K562 (cell line): ENCODE measurements around the gene FRMD4A. TPM values are rescaled to one million over a fixed set of nuclear protein-coding genes. Genes with fewer than 3 reads are reported as not detected.

Experiments used
- ATAC-seq: fragments of 200-7000 bp; cut with Tn5 transposase; 3 replicates; pipeline ENCODE4 v1.9.1; 2020; ENCODE audit warnings: moderate library complexity
- BruUV-seq: library from RNA; stranded (reverse); fragments of 400-500 nt; replicated peaks from 2 replicates; lab custom pipeline; 2021; lab: Mats Ljungman, UMichigan
- CTCF ChIA-PET: fragments of 300-600 bp; formaldehyde crosslinking; extraction: SDS; loops from one replicate; lab custom pipeline; 2021; ENCODE audit warnings: low intra/inter-chr PET ratio; lab: Yijun Ruan, JAX
- POLR2A ChIA-PET: fragments of 300-600, 350-650 bp; sonication (Branson Sonifier 250); formaldehyde crosslinking; extraction: SDS; loops from one replicate; lab custom pipeline; 2021; ENCODE audit warnings: antibody characterized with exemption, inconsistent platforms; lab: Yijun Ruan, JAX
- DNase-seq, 4 experiments: peaks; one replicate each; pipeline versions ENCODE4 v3.0.0 to v3.0.0-alpha.2; 2011 to 2018; ENCODE audit warnings: low spot score in 3 of 4, mixed read lengths in 3 of 4; ENCODE audit errors: extremely low read depth in 1 of 4
- FAIRE-seq: peaks from 2 replicates; lab custom pipeline; 2011; peaks lifted over from hg19 to GRCh38; lab: Jason Lieb, UNC
- H2AFZ ChIP-seq: 2 replicates; pipeline ENCODE4 v1.6.0; 2011; ENCODE audit warnings: low read depth, low read length, control low read depth, inconsistent platforms
- H3K27ac ChIP-seq: fragments of 200-600 bp; 3 replicates; pipeline ENCODE4 v1.8.0; 2011; ENCODE audit warnings: low read depth, mild to moderate bottlenecking, control low read depth, inconsistent platforms, low read length, moderate library complexity, mixed read lengths; ENCODE audit errors: extremely low read depth
- H3K27me3 ChIP-seq, 2 experiments: fragments of 300-600 bp in 1 of 2; 2 replicates in 1 of 2; 3 replicates in 1 of 2; pipeline versions ENCODE4 v1.6.0 to v1.8.0; 2011; ENCODE audit warnings: inconsistent platforms in 2 of 2, low read length in 2 of 2, mild to moderate bottlenecking in 1 of 2, mixed read lengths in 1 of 2, moderate library complexity in 1 of 2; ENCODE audit not compliant: control insufficient read depth in 2 of 2, insufficient read depth in 2 of 2
- H3K36me3 ChIP-seq: fragments of 300-600 bp; 3 replicates; pipeline ENCODE4 v1.8.0; 2011; ENCODE audit warnings: mild to moderate bottlenecking, low read length, inconsistent platforms; ENCODE audit not compliant: control insufficient read depth, insufficient read depth
- H3K4me1 ChIP-seq, 2 experiments: fragments of 200-600 bp in 1 of 2; replicated peaks in 1 of 2; 2 replicates in 1 of 2; 3 replicates in 1 of 2; pipeline versions ENCODE4 v1.5.1 to v1.8.0; 2011; ENCODE audit warnings: inconsistent platforms in 2 of 2, low read length in 2 of 2, mild to moderate bottlenecking in 1 of 2, mixed read lengths in 1 of 2, moderate library complexity in 1 of 2; ENCODE audit not compliant: control insufficient read depth in 2 of 2, insufficient read depth in 2 of 2
- H3K4me2 ChIP-seq: 2 replicates; pipeline ENCODE4 v1.6.1; 2011; ENCODE audit warnings: low read length, control low read depth, inconsistent platforms, mixed read lengths; ENCODE audit not compliant: insufficient read depth
- H3K4me3 ChIP-seq: fragments of 200-600 bp; sonication (generic), shearing (Covaris generic); 2 replicates; pipeline ENCODE4 v1.5.1; 2016; ENCODE audit warnings: control low read depth, inconsistent platforms
- H3K79me2 ChIP-seq: fragments of 200-600 bp; 3 replicates; pipeline ENCODE4 v1.8.0; 2011; ENCODE audit warnings: low read length, inconsistent platforms; ENCODE audit not compliant: control insufficient read depth, insufficient read depth
- H3K9ac ChIP-seq, 2 experiments: 2 replicates each; pipeline versions ENCODE4 v1.6.0 to v1.6.1; 2011; ENCODE audit warnings: low read depth in 2 of 2, low read length in 2 of 2, control low read depth in 1 of 2, inconsistent platforms in 1 of 2, mild to moderate bottlenecking in 1 of 2, mixed read lengths in 1 of 2; ENCODE audit not compliant: insufficient read depth in 1 of 2
- H3K9me1 ChIP-seq: one replicate; pipeline ENCODE4 v1.6.0; 2011; ENCODE audit warnings: inconsistent platforms, mild to moderate bottlenecking, low read length, moderate library complexity; ENCODE audit not compliant: control insufficient read depth, insufficient read depth
- H3K9me3 ChIP-seq: replicated peaks from 2 replicates; pipeline ENCODE4 v1.5.1; 2011; ENCODE audit warnings: low read depth, low read length, inconsistent platforms; ENCODE audit not compliant: control insufficient read depth, insufficient read depth
- H4K20me1 ChIP-seq: replicated peaks from 2 replicates; pipeline ENCODE4 v1.6.1; 2011; ENCODE audit warnings: low read length, inconsistent platforms, mixed read lengths; ENCODE audit not compliant: control insufficient read depth, insufficient read depth
- AFF1 ChIP-seq, 2 experiments: fragments of 450-650 bp; IDR thresholded peaks; 2 replicates each; pipeline ENCODE4 v1.6.1; 2018; ENCODE audit warnings: mild to moderate bottlenecking in 2 of 2, low read depth in 1 of 2; ENCODE audit not compliant: partially characterized antibody in 2 of 2
- E2F1 ChIP-seq: sonication (generic); formaldehyde crosslinking; IDR thresholded peaks from 2 replicates; pipeline ENCODE4 v1.8.1; 2023; ENCODE audit warnings: mild to moderate bottlenecking, missing genetic modification reagents, moderate library complexity
- ETV1 ChIP-seq: fragments of 450-650 bp; conservative IDR thresholded peaks from 2 replicates; pipeline ENCODE4 v1.6.1; 2016; ENCODE audit warnings: missing genetic modification characterization, control low read depth, low read depth, missing compliant biosample characterization
- FOXA1 ChIP-seq: fragments of 450-650 bp; IDR thresholded peaks from 2 replicates; pipeline ENCODE4 v1.6.1; 2016; ENCODE audit warnings: mild to moderate bottlenecking, borderline replicate concordance
- HDAC3 ChIP-seq: fragments of 450-650 bp; IDR thresholded peaks from 2 replicates; pipeline ENCODE4 v1.6.1; 2018; ENCODE audit warnings: borderline replicate concordance, mild to moderate bottlenecking, moderate library complexity; ENCODE audit not compliant: partially characterized antibody
- NFRKB ChIP-seq: fragments of 450-650 bp; IDR thresholded peaks from 2 replicates; pipeline ENCODE4 v1.6.1; 2016; ENCODE audit warnings: low read depth
- RB1 ChIP-seq: fragments of 450-650 bp; IDR thresholded peaks from 2 replicates; pipeline ENCODE4 v1.6.1; 2017; ENCODE audit warnings: low read depth, mild to moderate bottlenecking
- RFX7 ChIP-seq: fragments of 250-450 bp; sonication (Bioruptor Pico); IDR thresholded peaks from 2 replicates; pipeline ENCODE4 v1.5.1; 2021; ENCODE audit warnings: mild to moderate bottlenecking
- RNF219 ChIP-seq: fragments of 250-450 bp; sonication (Bioruptor Pico); IDR thresholded peaks from 2 replicates; pipeline ENCODE4 v1.5.0; 2022; ENCODE audit warnings: mild to moderate bottlenecking
- TAF7 ChIP-seq: fragments of 450-650 bp; IDR thresholded peaks from 2 replicates; pipeline ENCODE4 v1.6.1; 2016; ENCODE audit warnings: missing genetic modification characterization, missing compliant biosample characterization
- WGBS: fragments of 100-300 bp; shearing (Covaris generic); methylation state at CpG from one replicate; pipeline ENCODE4 v1.1.6; 2016; ENCODE audit warnings: low coverage, mixed read lengths; ENCODE audit not compliant: insufficient coverage; ENCODE audit errors: missing lambda C conversion rate; 5-methylcytosine and 5-hydroxymethylcytosine counted together
- in situ Hi-C: fragments of 300-500 bp; cut with MboI; formaldehyde crosslinking; loops from 4 replicates; pipeline ENCODE4 v1.15.0; 2018; ENCODE audit warnings: inconsistent platforms, mixed read lengths
- intact Hi-C: fragments of 100-400 bp; cut with micrococcal nuclease; formaldehyde crosslinking; loops from 2 replicates; pipeline ENCODE4 v1.14.2; 2022
- polyA plus RNA-seq, 8 experiments: library from polyadenylated mRNA; depleted of rRNA in 4 of 8; stranded (reverse) in 5 of 8; unstranded in 3 of 8; fragments of >200 nt; fragmentation: Nextera tagmentation in 2 of 8; fragmentation: Illumina TruSeq in 1 of 8; extraction: Ambion mirVana in 2 of 8; extraction: Trizol in 1 of 8; gene quantifications; 2 replicates each; pipeline versions ENCODE4 v1.2.1 to v1.2.3, GENCODE V29; 2011 to 2014; ENCODE audit warnings: inconsistent platforms in 1 of 8, missing spikeins in 1 of 8
- total RNA-seq, 7 experiments: library from RNA; depleted of rRNA in 6 of 7; stranded (reverse); fragments of >200 nt in 6 of 7; fragmentation: Illumina TruSeq in 2 of 7; extraction: Trizol in 2 of 7; gene quantifications; 2 replicates each; pipeline versions ENCODE4 v1.2.1 to v1.2.3, GENCODE V29; 2011 to 2021; ENCODE audit warnings: low replicate concordance in 1 of 7
- TF ChIP-seq, protein P1 (sequence below): fragments of 250-450 bp; sonication (Bioruptor Pico); IDR thresholded peaks from 2 replicates; pipeline ENCODE4 v1.8.0; 2021; ENCODE audit warnings: moderate library complexity, mild to moderate bottlenecking, inconsistent platforms

Gene FRMD4A
- total and polyA plus RNA-seq, 9 of the 15 experiments (the other 6 are each of a cell fraction or from before 2014, with no cell fraction given) = 0.80 to 5.2 (median 3.0) TPM

DNA sequence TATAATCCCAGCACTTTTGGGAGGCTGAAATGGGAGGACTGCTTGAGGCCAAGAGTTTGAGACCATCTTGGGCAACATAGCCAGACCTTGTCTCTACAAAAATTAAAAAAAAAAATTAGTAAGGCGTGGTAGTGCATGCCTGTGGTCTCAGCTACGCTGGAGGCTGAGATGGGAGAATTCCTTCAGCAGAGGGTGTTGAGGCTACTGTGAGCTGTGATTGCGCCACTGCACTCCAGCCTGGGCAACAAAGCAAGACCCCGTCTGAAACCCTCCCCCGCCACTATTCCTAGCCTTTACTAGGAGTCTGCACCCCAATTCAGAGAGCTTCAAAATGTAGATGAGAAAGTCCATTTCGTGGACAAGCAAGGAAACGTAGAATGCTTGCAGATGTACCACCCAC is 648.8 kb downstream of the FRMD4A start:
- ATAC-seq = no peak
- no peak for DNase-seq
- intact Hi-C loops = no loop called here
- in situ Hi-C loops = no loop called here
- POLR2A ChIA-PET = interaction anchor here (0.6 kb wide), 1 partner anchor 29 kb away, joined by 5 read pairs; no protein-coding TSS in a partner anchor
- Histone ChIP-seq H3K9me1 (no peaks in the 10 kb centered on the region), H3K27ac (no peak overlapping the region), H3K4me2 (no peak overlapping the region), H3K9me3 (no peaks in the 10 kb centered on the region), H3K27me3 (no peaks in the 10 kb centered on the region), H4K20me1 (no peaks in the 10 kb centered on the region), H2AFZ (no peak overlapping the region), H3K36me3 (no peaks in the 10 kb centered on the region), H3K79me2 (no peaks in the 10 kb centered on the region), H3K9ac (no peak overlapping the region), H3K4me3 (no peak overlapping the region), H3K4me1 (no peaks in the 10 kb centered on the region)
- WGBS = 39% methylated on average over 5 of the region's 7 CpGs
- FAIRE-seq = no peak
- BruUV-seq = no TSS peak
- CTCF ChIA-PET = no interaction called here
- TF ChIP-seq E2F1 (CRISPR knock-in tag) (no peak), FOXA1 (no peak), HDAC3 (no peak), TAF7 (tag) (no peak), AFF1 (IDR thresholded peaks at IDR 0.05; ENCODE audit: low read depth in 1 of 2, partially characterized antibody in 2 of 2) (no peak), RB1 (no peak), RNF219 (CRISPR knock-in tag) (no peak), NFRKB (no peak), ETV1 (tag) (no peak), RFX7 (CRISPR knock-in tag) (no peak)
- TF ChIP-seq, protein P1, sequence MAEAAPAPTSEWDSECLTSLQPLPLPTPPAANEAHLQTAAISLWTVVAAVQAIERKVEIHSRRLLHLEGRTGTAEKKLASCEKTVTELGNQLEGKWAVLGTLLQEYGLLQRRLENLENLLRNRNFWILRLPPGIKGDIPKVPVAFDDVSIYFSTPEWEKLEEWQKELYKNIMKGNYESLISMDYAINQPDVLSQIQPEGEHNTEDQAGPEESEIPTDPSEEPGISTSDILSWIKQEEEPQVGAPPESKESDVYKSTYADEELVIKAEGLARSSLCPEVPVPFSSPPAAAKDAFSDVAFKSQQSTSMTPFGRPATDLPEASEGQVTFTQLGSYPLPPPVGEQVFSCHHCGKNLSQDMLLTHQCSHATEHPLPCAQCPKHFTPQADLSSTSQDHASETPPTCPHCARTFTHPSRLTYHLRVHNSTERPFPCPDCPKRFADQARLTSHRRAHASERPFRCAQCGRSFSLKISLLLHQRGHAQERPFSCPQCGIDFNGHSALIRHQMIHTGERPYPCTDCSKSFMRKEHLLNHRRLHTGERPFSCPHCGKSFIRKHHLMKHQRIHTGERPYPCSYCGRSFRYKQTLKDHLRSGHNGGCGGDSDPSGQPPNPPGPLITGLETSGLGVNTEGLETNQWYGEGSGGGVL (CRISPR knock-in tag) = no peak
